Right lobe of liver (tissue), 6 donors: ENCODE data around the gene CDK14. TPM values are rescaled to one million over a fixed set of nuclear protein-coding genes. Genes with fewer than 3 reads are reported as not detected.

ENCODE experiments used
- ATAC-seq, 4 donors: fragments of 200-7000 bp; cut with Tn5 transposase; one replicate each; pipeline ENCODE4 v1.9.1; 2020; ENCODE audit warnings: mild to moderate bottlenecking in 4 of 4, moderate library complexity in 4 of 4
- DNase-seq, 3 donors: peaks; one replicate each; pipeline ENCODE4 v3.0.0-alpha.2; 2020
- H3K27ac ChIP-seq, 3 donors: fragments of 200-600 bp; one replicate each; pipeline ENCODE4 v1.8.0; 2022
- H3K27me3 ChIP-seq, 2 donors: fragments of 200-600 bp; one replicate each; pipeline ENCODE4 v1.8.0; 2022
- H3K36me3 ChIP-seq, 4 donors: fragments of 200-600 bp; sonication (generic) in 1 of 4; one replicate each; pipeline versions ENCODE4 v1.5.1 to v1.8.0; 2017 to 2022; ENCODE audit warnings: control low read depth in 1 of 4
- H3K4me1 ChIP-seq, 4 donors: fragments of 200-600 bp; sonication (generic) in 1 of 4; one replicate each; pipeline versions ENCODE4 v1.5.1 to v1.8.0; 2017 to 2022; ENCODE audit warnings: control low read depth in 1 of 4
- H3K4me3 ChIP-seq, 3 donors: fragments of 200-600 bp; one replicate each; pipeline ENCODE4 v1.8.0; 2022
- H3K9me3 ChIP-seq, 4 donors: fragments of 200-600 bp; sonication (generic) in 1 of 4; one replicate each; pipeline versions ENCODE4 v1.5.1 to v1.8.0; 2017 to 2022; ENCODE audit warnings: control low read depth in 1 of 4
- CTCF ChIP-seq, 4 donors: fragments of 200-600 bp in 3 of 4; fragments of 450-650 bp in 1 of 4; IDR thresholded peaks; one replicate each; pipeline versions ENCODE4 v1.5.1 to v1.8.0; 2016 to 2022; ENCODE audit warnings: antibody characterized with exemption in 4 of 4, mild to moderate bottlenecking in 2 of 4
- POLR2A ChIP-seq: fragments of 450-650 bp; IDR thresholded peaks from one replicate; pipeline ENCODE4 v1.6.1; 2017; ENCODE audit warnings: antibody characterized with exemption, mild to moderate bottlenecking
- WGBS: methylation state at CpG from one replicate; pipeline ENCODE4 v1.1.6; 2018; ENCODE audit warnings: low coverage, low lambda C conversion rate; ENCODE audit not compliant: insufficient coverage; ENCODE audit errors: missing lambda C conversion rate; 5-methylcytosine and 5-hydroxymethylcytosine counted together
- intact Hi-C, 2 donors: fragments of 100-400 bp; cut with DNase I; formaldehyde crosslinking; loops; one replicate each; pipeline versions ENCODE4 v1.11.2 to v1.14.1; 2022
- total RNA-seq, 6 experiments: library from RNA; depleted of rRNA in 2 of 6; stranded (reverse); fragments of >200 nt in 2 of 6; fragmentation: NEBNext Ultra II Directional in 3 of 6; extraction: Animal tissue kit (Norgen Biotek cat#: 25700) in 3 of 6; gene quantifications; one replicate each; pipeline versions ENCODE4 v1.1.0 to v1.2.4, GENCODE V29; 2016 to 2023
- donor health status: DM: no; HTN: yes; CAD: no.
- donor health status: DM: no; HTN: no; CAD: no.
- donor health status: DM: no; HTN: no; CAD: no.
- donor health status: DM: no; HTN: yes; CAD: no.
- donor health status: DM: no; HTN: yes; CAD: no.

The CDK14 gene
- total RNA-seq, 6 experiments from 2014 or later, result 12.6 to 28.7 (median 17.9) TPM

GRCh38 chr7:91088691-91089090 lies 492.6 kb downstream of the CDK14 start:
- 40% methylated on average over 1 of the region's 1 CpG for WGBS
- Histone ChIP-seq H3K9me3 (no peaks in the 10 kb centered on the region), H3K27ac (no peak overlapping the region), H3K36me3 (no peaks in the 10 kb centered on the region), H3K4me1 (no peaks in the 10 kb centered on the region), H3K27me3 (no peaks in the 10 kb centered on the region), H3K4me3 (no peak overlapping the region)
- ATAC-seq (no peak), DNase-seq (no peak)
- TF ChIP-seq CTCF (IDR thresholded peaks at IDR 0.05) (no peak), POLR2A (no peak)
- intact Hi-C loops, result no loop called here

GRCh38 chr7:91089382-91089963 lies 493.4 kb downstream of the CDK14 start:
- Histone ChIP-seq H3K27me3 (no peaks in the 10 kb centered on the region), H3K36me3 (no peaks in the 10 kb centered on the region), H3K4me3 (peak overlapping the region in 2 of 3 donors; percentile 17 to 23), H3K9me3 (no peaks in the 10 kb centered on the region), H3K4me1 (no peaks in the 10 kb centered on the region), H3K27ac (no peak overlapping the region)
- ATAC-seq (peak; percentile 76 to 83 (median 82)), DNase-seq (no peak)
- 6% methylated on average over 5 of the region's 5 CpGs for WGBS
- TF ChIP-seq POLR2A (no peak), CTCF (IDR thresholded peaks at IDR 0.05) (peak; percentile 46 to 85 (median 75))
- intact Hi-C loops, result no loop called here

- no peaks in the 10 kb centered on the region for H3K36me3 ChIP-seq
- H3K27me3 ChIP-seq, result no peaks in the 10 kb centered on the region
- H3K9me3 ChIP-seq, result no peaks in the 10 kb centered on the region
- intact Hi-C loops, result loop anchor here in 1 of 2 donors (10.0 kb wide), 1 partner anchor 694 kb away; no protein-coding TSS in a partner anchor
- DNase-seq (no peak), ATAC-seq (no peak)
- H3K27ac ChIP-seq, result no peak overlapping the region
- H3K4me3 ChIP-seq, result no peak overlapping the region
- no peaks in the 10 kb centered on the region for H3K4me1 ChIP-seq
- TF ChIP-seq CTCF (IDR thresholded peaks at IDR 0.05) (no peak), POLR2A (no peak)
- WGBS, result 94% methylated on average over 6 of the region's 7 CpGs
Observed at GRCh38 chr7:91090684-91091083, 494.6 kb downstream of the CDK14 start.

DNA sequence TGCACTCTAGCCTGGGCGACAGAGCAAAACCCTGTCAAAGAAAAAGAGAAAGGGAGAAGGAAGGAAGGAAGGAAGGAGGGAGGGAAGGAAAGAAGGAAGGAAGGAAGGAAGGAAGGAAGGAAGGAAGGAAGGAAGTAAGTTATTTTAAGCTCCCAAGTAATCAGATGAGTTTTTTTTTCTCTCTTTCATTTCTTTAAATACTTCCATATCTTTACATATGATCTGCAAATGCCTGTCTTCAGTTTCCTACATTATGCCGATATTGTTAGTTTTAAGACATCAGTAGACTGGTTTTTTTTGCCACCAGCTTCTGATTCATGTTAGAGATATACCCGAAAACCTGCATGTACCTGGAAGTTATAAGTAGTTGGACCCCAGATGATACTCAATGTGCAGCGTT lies 495.5 kb downstream of the CDK14 start:
- 89% methylated on average over 4 of the region's 4 CpGs for WGBS
- Histone ChIP-seq H3K27ac (no peak overlapping the region), H3K4me3 (no peak overlapping the region), H3K4me1 (no peaks in the 10 kb centered on the region), H3K36me3 (no peaks in the 10 kb centered on the region), H3K9me3 (no peaks in the 10 kb centered on the region), H3K27me3 (no peaks in the 10 kb centered on the region)
- TF ChIP-seq CTCF (IDR thresholded peaks at IDR 0.05), result no peak
- TF ChIP-seq POLR2A, result no peak
- intact Hi-C loops, result loop anchor here in 1 of 2 donors (10.0 kb wide), 1 partner anchor 693 kb away; no protein-coding TSS in a partner anchor
- no peak for ATAC-seq
- no peak for DNase-seq
